GM12891 (cell line): ENCODE results near the gene CCDC81.

Source experiments
- DNase-seq: peaks from one replicate; pipeline ENCODE4 v3.0.0; 2011; ENCODE audit warnings: low spot score; ENCODE audit not compliant: insufficient read length
- FAIRE-seq: peaks from 2 replicates; lab custom pipeline; 2011; peaks lifted over from hg19 to GRCh38; lab: Jason Lieb, UNC
- PAX5 ChIP-seq: IDR thresholded peaks from 2 replicates; pipeline ENCODE4 v1.6.1; 2011; ENCODE audit warnings: low read length, moderate library complexity, mild to moderate bottlenecking; ENCODE audit not compliant: insufficient read depth, severe bottlenecking
- POLR2A ChIP-seq: IDR thresholded peaks from 2 replicates; pipeline ENCODE4 v1.6.1; 2011; ENCODE audit warnings: low read depth, low read length, control low read depth
- POLR2AphosphoS5 ChIP-seq: IDR thresholded peaks from 2 replicates; pipeline ENCODE4 v1.6.1; 2011; ENCODE audit warnings: low read depth, low read length, control low read depth
- POU2F2 ChIP-seq: IDR thresholded peaks from 2 replicates; pipeline ENCODE4 v1.6.1; 2011; ENCODE audit warnings: low read depth, mild to moderate bottlenecking, control low read depth, low read length, moderate library complexity
- SPI1 ChIP-seq: IDR thresholded peaks from 2 replicates; pipeline ENCODE4 v1.6.1; 2011; ENCODE audit warnings: low read depth, low read length, control low read depth
- TAF1 ChIP-seq: IDR thresholded peaks from 2 replicates; pipeline ENCODE4 v1.6.1; 2011; ENCODE audit warnings: low read depth, low read length, control low read depth

The CCDC81 gene

DNA sequence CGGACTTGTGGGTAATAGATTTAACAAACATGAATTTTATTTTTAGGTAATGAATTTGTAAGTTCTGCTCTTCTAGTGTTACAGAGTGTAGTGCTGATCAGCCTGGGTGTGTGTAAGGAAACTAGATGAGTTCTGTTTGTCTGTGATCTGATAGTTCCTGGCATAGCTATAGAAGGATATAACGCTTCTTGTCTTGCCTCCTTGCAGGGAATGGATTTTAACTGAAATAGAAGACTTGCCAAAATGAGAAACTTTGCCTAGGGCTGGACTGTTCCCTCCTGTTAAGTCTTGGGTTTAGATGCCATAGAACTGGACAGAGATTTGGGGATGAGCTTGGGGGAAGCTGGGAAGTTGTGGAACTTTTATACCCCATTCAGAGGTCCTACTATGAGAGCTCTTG lies 11.6 kb downstream of the CCDC81 start:
- no peak for TF ChIP-seq POU2F2
- TF ChIP-seq TAF1, result no peak
- no peak for TF ChIP-seq POLR2AphosphoS5
- TF ChIP-seq POLR2A, result no peak
- no peak for TF ChIP-seq PAX5
- no peak for TF ChIP-seq SPI1
- FAIRE-seq, result no peak
- no peak for DNase-seq

DNA sequence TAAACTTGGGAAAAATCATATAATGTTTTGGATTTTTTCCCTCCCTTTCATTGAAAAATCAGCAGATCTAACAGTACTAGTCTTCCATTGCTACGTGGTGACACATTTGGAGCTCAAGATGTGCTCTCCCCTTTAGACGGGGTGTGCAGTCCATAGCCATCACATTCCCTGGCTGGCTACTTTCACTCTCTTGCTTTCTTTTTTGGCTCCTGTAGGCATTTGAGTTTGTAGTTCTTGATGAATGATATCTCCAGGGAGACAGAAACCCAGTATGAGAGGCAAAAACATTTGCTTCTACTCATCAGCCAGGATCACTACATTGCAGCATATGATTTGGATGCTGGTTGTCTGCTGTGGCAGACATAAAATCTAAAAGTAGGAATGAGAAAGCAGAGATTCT lies 12.1 kb downstream of the CCDC81 start:
- no peak for FAIRE-seq
- no peak for DNase-seq
- no peak for TF ChIP-seq POLR2A

DNA sequence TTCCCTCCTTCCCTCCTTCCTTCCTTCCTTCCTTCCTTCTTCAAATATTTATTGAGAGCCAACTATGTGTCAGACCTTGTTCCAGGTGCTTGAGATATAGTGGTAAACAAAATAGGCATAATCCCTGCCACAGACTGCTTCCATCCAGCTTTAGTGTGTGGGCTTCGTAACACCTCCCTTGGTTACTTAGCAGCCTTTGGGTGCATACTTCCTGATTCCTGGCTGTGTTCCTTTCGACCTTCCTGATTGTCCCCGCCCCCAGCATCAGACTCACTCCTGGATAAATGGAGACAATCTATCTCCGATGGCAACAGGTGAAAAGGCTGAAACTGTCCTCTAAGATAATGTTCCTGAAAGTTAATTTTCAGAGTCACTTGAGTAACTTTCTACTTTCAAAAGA lies 13.5 kb downstream of the CCDC81 start:
- no peak for FAIRE-seq
- TF ChIP-seq PAX5 (no peak), SPI1 (no peak), POU2F2 (no peak), POLR2AphosphoS5 (no peak)
- DNase-seq, result no peak

DNA sequence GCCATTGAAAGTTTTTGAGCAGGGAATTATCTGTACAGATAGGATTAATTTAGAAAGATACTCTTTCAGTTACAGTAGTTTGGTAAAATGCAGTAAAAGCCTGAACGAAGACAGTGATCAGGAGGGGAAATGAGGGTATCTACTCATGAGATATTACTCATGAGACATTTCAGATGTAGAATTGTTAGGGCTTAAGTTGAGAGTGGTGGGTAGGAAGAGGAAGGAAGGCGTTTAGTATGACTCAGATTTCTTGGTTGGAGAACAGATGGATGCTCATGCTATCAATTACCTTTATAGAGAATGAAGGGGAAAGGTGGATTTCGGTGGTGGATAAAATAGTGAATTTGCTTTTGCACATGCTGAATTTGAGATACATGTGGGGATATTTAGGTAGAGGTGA lies 15.8 kb downstream of the CCDC81 start:
- FAIRE-seq, result no peak
- TF ChIP-seq POLR2A, result no peak
- TF ChIP-seq POU2F2, result no peak
- TF ChIP-seq TAF1, result no peak
- TF ChIP-seq POLR2AphosphoS5, result no peak
- TF ChIP-seq PAX5, result no peak
- TF ChIP-seq SPI1, result no peak

DNA sequence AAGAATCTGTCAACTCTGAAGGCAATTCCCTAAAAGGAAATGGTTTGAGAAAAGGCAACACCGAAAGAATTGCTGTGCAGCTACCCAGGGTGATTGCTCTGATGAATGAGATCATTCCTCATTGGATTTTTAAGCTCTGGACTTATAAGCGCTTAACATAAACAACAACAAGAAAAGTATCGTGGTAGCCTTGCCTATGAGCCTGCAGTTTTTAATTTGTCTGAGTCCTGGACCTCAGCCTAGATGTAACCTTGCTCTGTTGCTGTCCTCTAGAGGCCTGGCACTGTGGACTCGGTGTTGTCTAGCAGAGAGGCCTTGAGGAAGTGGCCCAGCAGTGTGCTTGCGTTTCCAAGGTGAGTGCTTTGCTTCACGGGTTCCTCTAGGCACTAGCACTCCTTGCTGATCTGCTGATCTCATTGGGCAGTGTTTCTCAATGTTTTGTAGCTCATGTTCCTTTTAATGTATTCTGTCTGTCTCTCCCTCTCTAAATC lies 20.4 kb downstream of the CCDC81 start:
- DNase-seq, result no peak
- TF ChIP-seq POLR2A (no peak), TAF1 (no peak), POLR2AphosphoS5 (no peak), POU2F2 (no peak), PAX5 (no peak), SPI1 (no peak)
- FAIRE-seq, result no peak

More for the DNA sequence above, 15.8 kb downstream of the CCDC81 start:
- no peak for DNase-seq

DNA sequence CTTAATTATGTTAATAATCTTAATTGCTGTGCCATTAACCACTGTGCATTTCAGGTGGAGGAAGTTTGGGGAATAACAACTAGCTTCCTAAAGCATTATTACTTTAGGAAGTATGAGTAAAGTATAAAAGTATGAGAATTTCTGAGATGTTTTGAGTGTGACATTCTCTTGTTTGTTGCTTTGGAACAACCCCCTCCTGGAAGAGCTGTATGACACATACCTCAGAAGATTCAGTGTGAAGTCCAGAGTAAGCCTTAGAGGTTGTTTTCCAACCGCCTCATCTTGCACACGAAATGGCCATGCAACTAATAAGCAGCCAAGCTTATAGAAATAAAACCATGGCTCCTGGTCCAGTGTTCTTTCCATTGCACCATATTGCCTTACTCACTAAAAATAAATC lies 21.7 kb downstream of the CCDC81 start:
- TF ChIP-seq POU2F2 (no peak), SPI1 (no peak), PAX5 (no peak), TAF1 (no peak), POLR2A (no peak), POLR2AphosphoS5 (no peak)
- no peak for DNase-seq
- FAIRE-seq, result no peak

DNA sequence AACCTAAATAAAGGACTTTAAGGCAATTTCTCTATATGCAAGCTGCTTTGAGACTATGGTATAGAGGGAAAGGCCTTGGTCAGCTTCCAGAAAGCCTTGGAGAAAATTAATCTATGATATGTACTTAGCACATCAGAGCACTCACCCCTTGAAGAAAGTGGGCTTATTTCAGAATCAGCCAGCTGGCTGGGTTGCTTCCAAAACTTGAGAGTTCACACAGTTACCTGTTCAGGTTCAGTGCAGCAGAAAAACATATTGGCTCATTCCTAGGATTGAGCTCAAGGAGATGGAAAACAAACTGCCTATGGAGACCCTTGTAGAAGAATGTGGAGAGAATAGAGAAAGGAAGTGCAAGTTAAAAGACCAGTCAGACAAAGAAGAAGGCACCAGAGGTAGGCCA lies 22.7 kb downstream of the CCDC81 start:
- no peak for FAIRE-seq

DNA sequence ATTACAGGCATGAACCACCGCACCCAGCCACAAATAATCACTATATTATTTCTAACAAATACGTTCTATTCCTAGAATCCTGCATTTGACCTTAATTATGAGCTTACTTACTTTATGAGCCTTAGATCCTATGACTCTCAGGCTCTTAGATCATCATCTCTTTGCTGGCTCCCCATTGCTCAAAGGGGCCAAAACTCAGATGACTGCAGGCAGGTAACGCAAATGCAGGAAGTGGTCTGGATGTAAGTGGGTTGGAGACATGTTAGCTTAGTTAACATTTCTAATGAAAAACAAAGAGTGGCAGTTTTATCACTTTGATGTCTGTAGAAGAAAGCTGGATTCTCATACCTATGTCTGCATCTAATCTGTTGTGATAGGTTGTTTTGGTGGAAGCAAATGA lies 23.4 kb downstream of the CCDC81 start:
- FAIRE-seq, result no peak
- TF ChIP-seq TAF1 (no peak), POU2F2 (no peak), POLR2A (no peak), POLR2AphosphoS5 (no peak), SPI1 (no peak), PAX5 (no peak)

More for the DNA sequence above, 22.7 kb downstream of the CCDC81 start:
- TF ChIP-seq POLR2A (no peak), TAF1 (no peak), POU2F2 (no peak), POLR2AphosphoS5 (no peak), SPI1 (no peak)
- DNase-seq, result no peak

DNA sequence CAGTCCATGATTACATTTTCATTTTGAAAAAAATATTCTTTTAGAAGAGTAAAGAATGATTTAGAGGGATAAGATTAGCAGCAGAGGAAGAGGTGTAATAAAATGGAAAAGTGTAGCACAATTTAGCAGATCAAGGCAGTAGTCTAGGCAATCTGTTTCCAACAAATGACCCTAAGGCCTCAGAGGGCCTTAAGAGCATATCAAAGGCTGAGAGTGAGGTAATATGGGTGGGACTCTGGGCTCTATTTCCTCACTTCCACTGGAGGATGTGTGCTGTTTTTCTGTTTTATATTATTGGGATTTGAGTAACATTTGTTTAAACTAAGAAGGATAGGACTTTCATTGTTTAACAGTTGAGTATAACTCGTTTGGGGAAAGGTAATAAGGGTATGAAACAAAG lies 28.8 kb downstream of the CCDC81 start:
- FAIRE-seq, result no peak
- DNase-seq, result no peak
- TF ChIP-seq PAX5, result no peak
- TF ChIP-seq SPI1, result no peak
- no peak for TF ChIP-seq POLR2AphosphoS5
- TF ChIP-seq POU2F2, result no peak
- TF ChIP-seq TAF1, result no peak
- no peak for TF ChIP-seq POLR2A

More for the DNA sequence above, 23.4 kb downstream of the CCDC81 start:
- no peak for DNase-seq

DNA sequence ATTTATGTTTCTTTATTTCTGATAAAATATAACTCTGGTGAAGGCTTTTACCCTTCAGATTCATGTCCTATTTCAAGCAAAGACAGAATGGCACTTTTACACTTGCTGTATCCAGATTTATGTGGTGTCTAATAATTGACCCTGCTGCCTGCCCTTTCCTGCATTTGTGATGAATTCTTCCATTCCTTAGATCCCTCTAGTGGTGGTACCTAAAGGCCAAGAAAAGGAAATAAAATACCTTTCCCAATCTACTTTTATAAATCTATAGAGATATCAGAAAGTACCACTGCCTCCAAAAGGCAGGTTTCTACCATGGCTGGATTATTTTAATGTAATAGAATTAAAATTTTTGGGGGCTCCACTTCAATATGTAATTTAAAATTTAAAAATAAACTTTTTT lies 34.2 kb downstream of the CCDC81 start:
- no peak for TF ChIP-seq PAX5
- no peak for TF ChIP-seq POU2F2
- TF ChIP-seq SPI1, result no peak
- no peak for TF ChIP-seq TAF1
- no peak for TF ChIP-seq POLR2AphosphoS5
- no peak for TF ChIP-seq POLR2A
- no peak for DNase-seq
- no peak for FAIRE-seq

DNA sequence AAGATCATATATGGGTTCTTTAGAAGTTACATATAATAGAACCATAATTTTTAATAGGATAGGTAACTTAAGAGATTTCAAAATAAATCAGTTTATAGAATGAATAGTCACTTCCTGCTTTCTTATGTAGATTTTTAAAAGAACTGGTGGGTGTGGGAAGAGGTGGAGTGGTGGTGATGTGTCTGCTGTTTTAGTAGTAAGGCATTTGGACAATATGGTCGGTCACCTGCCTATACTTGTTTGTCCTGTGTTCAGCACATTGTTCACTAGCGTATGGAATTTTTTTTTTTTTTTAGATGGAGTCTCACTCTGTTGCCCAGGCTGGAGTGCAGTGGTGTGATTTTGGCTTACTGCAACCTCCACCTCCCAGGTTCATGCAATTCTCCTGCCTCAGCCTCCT lies 39.3 kb downstream of the CCDC81 start:
- TF ChIP-seq POLR2AphosphoS5 (no peak), POU2F2 (no peak), TAF1 (no peak), POLR2A (no peak), PAX5 (no peak)

More for the DNA sequence above, 39.3 kb downstream of the CCDC81 start:
- DNase-seq, result no peak
- FAIRE-seq, result no peak
